CD4-positive, alpha-beta T cell treated with Interleukin-17A for 4 hours (primary cell): ENCODE results near the gene PRCD.

ENCODE experiments used
- DNase-seq: peaks from one replicate; pipeline ENCODE4 v3.0.0-alpha.2; 2020; ENCODE audit warnings: mixed read lengths

Gene PRCD

DNA sequence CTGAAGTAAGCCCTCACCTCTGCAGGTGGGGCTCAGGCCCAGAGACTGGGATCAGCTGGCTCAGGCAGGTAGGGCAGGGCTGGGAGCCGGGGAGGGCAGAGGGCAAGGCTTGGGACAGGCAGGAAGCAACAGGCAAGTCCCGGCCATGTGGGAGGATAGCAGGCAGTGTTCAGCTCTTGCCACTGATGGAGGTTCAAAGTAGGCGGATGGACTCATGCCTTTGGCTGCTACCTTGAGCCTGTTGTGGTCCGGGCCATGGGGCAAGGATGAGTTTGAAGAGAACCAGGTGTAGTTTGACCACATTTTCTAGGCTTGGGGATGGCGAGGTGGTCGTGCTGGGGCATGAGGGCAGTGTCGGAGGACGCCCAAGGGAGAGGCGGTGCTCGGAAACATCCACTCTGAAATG, 2.7 kb downstream of the PRCD start:
- DNase-seq, result no peak

DNA sequence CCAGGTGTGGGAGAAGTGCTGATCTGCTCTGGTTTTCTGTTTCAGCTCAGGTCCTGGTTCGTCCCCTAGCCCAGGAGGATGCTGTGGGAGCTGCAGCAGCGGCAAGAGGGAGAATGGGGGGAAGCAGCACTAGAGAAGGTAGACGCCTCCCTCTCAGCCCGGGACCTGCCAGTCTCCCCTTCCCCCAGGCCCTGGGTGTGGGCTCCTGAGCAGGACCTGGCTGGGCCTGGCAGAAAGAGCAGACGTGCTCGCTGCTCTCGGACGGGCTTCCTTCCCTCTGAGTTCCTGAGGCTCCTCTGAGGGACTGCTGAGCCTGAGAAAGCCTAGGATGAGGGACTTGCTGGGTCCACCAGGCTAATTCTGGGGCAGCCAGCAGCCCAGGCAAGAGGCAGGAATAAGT, 3.1 kb downstream of the PRCD start:
- DNase-seq, result no peak

DNA sequence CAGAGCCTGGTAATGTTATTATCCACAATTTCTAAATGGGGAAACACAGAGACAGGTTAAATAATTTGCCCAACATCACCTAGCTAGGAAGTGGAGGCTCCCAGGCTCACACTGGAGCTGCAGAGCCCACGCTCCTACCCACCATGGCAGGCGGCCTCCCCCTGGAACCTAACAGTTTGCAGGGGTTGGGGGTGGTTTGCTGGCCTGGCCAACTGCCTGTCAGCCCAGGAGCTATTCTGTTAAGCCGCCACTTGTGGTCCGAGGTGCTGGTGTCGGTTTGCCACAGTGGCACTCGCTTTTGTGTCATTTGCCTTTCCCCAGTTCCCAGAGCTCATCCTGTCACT, 3.6 kb downstream of the PRCD start:
- no peak for DNase-seq

- no peak for DNase-seq
Observed at GRCh38 chr17:76543826-76544545, 4.1 kb downstream of the PRCD start.

- DNase-seq, result no peak
Observed at GRCh38 chr17:76544546-76545365, 4.9 kb downstream of the PRCD start.

- DNase-seq, result no peak
Observed at GRCh38 chr17:76545918-76546555, 6.2 kb downstream of the PRCD start.

DNA sequence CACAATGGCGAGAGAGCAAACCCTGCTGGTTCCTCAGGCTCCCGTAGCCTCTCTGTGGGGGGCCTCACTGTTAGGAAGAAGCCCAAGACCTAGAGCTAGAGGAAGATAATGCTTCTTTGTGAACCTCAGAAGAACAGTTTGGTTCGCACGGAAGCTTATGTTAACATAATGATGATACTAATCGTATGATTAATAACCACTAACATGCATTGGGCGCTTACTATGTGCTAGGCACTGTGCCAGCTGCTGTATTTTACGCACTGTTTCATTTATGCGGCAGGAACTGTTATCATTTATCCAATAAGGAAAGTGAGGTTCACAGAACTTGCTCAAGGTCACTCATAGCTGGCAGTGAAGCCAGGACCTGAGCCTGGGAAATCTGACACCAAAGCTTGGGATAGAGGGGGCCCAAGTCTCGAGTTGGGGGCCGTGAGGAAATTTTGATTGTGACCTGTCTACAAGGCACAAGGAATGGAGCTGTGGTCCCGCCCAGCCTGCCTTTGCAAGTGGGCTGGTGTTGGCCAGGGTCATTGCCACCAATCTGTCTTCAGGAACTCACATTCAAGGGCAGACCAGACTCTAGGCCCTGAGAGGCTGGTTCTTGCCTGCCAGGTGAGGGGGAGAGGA, 6.8 kb downstream of the PRCD start:
- DNase-seq, result no peak

GRCh38 chr17:76547183-76547641, 7.4 kb downstream of the PRCD start:
- peak; percentile 79 for DNase-seq

DNA sequence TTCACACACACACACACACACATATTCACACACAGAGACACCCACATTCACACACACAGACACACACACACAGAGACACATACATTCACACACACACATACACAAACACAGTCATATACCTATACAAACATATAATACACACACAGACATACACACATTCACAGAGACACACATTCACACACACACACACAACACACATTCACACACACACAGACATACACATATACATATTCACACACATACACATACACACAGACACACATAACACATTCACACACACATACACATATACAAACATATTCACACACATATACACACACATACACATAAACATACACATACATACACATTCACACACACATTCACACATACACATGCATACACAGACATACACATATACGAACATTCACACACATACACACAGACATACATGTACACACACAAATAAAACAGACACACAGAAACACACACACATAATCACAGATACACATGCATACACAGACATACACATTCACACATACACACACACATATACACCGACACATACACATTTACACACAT, 7.9 kb downstream of the PRCD start:
- DNase-seq, result no peak

DNA sequence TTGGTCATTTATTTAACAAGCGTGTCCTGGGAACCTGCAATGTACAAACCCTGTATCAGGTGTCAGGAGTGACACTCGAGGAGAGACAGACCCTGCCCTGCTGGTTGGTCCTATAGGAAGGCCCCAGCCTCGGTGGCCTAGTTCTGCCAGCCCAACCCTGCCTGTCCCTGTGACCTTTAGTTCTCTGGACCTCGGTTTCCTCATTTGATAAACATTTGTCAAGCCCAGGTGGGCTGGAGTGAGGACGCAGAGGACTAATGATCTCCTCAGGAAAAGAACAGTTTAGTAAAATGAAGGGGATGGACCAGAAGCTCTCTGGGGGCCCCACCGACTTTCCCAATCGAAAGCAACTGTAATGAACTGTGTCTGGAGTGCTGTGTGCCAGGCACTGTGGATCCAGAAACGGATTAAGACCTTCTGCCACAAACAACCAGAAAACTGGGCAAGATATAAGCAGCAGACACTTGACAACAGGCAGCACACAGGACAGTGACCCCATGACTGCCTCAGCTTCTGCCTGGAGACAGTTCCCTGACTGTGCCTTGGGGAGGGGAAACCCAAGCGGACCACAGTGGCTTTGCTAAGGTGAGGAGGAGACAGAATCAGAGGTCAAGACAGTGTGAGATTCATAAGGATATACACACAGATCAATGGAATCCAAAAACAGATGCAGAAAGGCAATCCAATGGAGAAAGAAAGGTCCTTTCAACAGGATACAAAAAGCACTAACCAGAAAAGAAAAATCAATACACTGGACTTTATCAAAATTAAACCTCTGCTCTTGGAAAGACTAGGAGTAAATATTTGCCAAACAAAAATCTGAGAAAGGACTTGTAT, 8.8 kb downstream of the PRCD start:
- DNase-seq, result no peak

- no peak for DNase-seq
Observed at GRCh38 chr17:76549215-76549518, 9.3 kb downstream of the PRCD start.

GRCh38 chr17:76549539-76549938, 9.7 kb downstream of the PRCD start:
- DNase-seq, result no peak

GRCh38 chr17:76550712-76551615, 11.1 kb downstream of the PRCD start:
- no peak for DNase-seq

- DNase-seq, result no peak
Observed at GRCh38 chr17:76551685-76552084, 11.8 kb downstream of the PRCD start.

DNA sequence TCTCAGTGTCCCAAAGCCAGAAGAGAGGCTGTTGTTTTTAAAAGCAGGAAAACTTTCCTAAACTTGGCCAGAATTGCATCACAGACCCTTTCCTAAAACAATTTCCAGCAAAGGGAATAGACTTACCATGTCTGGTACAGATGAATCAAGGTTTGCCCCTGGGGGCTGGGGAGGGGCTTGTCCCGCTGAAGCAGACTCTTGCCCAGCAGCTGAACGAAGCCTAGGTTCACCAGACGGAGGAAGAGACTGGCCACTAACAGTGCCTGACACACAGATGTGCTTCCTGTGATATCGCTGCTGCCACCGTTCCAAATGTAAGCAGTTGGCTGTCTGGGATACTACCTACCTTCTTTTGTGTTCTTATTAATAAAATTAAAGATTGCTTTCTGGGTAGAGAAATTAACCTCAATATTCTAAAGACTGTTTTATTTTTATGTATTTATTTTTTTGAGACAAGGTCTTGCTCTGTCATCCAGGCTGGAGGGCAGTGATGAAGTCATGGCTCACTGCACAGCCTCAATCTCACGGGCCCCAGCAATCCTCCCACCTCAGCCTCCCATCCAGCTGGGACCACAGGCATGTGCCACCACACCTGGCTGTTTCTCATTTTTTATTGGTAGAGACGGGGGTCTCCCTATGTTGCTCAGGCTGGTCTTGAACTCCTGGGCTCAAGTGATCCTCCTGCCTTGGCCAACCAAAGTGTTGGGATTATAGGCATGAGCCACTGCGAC, 13.5 kb downstream of the PRCD start:
- DNase-seq, result no peak

DNA sequence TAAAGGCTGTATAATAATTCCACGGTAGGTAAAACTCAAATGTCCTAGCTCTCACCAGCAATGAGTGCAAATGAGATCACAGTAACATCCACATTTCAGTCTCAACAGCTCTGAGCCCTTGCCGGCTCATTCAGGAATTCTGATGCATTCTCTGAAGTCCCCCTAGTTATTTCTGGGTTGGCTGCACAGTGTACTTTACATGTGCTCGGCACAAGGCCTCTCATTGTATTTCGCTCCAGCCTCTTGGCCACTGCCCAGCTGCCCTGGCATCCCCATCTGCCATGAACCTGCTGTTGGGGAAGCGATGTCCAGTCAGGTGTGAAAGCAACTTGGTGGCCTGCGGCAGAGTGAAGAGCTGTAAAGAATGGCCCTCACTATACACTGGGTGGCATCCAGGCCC, 14.3 kb downstream of the PRCD start:
- no peak for DNase-seq

GRCh38 chr17:76556765-76557367, 17.0 kb downstream of the PRCD start:
- no peak for DNase-seq

DNA sequence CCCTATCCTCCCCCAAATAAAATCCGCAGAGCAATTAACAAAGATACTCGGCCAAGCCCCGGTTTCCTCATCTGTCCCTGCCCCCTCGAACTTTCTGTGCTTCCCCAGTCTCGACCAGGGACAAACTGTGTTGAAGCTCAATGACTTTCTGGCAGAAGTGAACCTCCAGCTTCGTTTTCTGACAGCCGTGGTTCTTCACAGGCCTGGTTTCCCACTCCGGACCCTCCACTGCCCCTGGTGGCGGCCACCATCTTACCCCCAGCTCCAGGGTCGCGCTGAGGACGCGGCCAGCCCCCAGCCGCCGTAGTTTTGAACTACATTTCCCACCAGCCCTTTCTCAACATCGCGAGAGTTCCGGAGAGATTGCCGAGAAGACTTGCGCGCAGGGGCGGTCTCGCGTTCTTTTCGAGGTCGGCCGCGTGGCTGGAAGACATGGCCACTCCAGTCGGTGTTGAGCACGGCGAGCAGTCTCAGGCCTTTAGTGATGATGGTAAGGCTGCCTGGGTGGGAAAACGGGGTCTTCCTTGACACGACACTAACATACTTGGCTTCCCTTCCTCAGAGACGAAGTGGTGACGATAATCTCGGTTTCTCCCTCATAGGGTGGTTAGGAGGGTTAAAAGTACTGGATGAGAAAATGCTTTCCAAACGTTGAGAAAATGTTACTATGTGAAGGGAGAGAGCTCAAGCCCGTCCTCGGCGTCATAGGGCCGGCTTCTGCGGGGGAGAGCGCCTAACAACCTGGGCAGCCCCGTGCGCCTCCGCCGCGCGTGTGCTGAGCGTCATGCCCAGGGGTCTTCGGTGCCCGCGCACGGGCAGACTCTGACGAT, 17.7 kb downstream of the PRCD start:
- DNase-seq, result peak; percentile 92
